Smooth muscle cell (in vitro differentiated cells): ENCODE results near the gene HDLBP. TPM values are rescaled to one million over a fixed set of nuclear protein-coding genes. Genes with fewer than 3 reads are reported as not detected.

Source experiments
- DNase-seq: peaks from one replicate; lab custom pipeline; 2025; ENCODE audit not compliant: unreplicated experiment; lab: John Stamatoyannopoulos, UW
- H2AFZ ChIP-seq: fragments of 200-600 bp; sonication (generic); 2 replicates; pipeline ENCODE4 v1.6.0; 2016; ENCODE audit warnings: antibody characterized with exemption, low read depth, mild to moderate bottlenecking
- H3F3A ChIP-seq: fragments of 200-600 bp; sonication (generic); 2 replicates; pipeline ENCODE4 v1.6.0; 2017; ENCODE audit warnings: antibody characterized with exemption, low read depth
- H3K27ac ChIP-seq: fragments of 200-600 bp; sonication (generic); 2 replicates; pipeline ENCODE4 v1.5.1; 2016; ENCODE audit warnings: low read depth, mild to moderate bottlenecking
- H3K27me3 ChIP-seq: fragments of 200-600 bp; sonication (generic); 2 replicates; pipeline ENCODE4 v1.6.1; 2016; ENCODE audit warnings: low read depth, mild to moderate bottlenecking
- H3K36me3 ChIP-seq: fragments of 200-600 bp; sonication (generic); 2 replicates; pipeline ENCODE4 v1.5.1; 2016; ENCODE audit warnings: low read depth
- H3K4me1 ChIP-seq: fragments of 200-600 bp; sonication (generic); 2 replicates; pipeline ENCODE4 v1.5.1; 2016; ENCODE audit warnings: low read depth
- H3K4me2 ChIP-seq: fragments of 200-600 bp; sonication (generic); 2 replicates; pipeline ENCODE4 v1.6.0; 2016; ENCODE audit warnings: mild to moderate bottlenecking
- H3K4me3 ChIP-seq: fragments of 200-600 bp; sonication (generic); 2 replicates; pipeline ENCODE4 v1.5.1; 2016; ENCODE audit warnings: mild to moderate bottlenecking
- H3K79me2 ChIP-seq: fragments of 200-600 bp; sonication (generic); 2 replicates; pipeline ENCODE4 v1.6.0; 2016; ENCODE audit warnings: low read depth, mild to moderate bottlenecking
- H3K9ac ChIP-seq: fragments of 200-600 bp; sonication (generic); 2 replicates; pipeline ENCODE4 v1.6.0; 2016; ENCODE audit warnings: low read depth
- H3K9me3 ChIP-seq: fragments of 200-600 bp; sonication (generic); replicated peaks from 2 replicates; pipeline ENCODE4 v1.5.1; 2016; ENCODE audit warnings: low read depth
- H4K20me1 ChIP-seq: fragments of 200-600 bp; sonication (generic); 2 replicates; pipeline ENCODE4 v1.6.0; 2016; ENCODE audit warnings: low read depth
- WGBS: methylation state at CpG from one replicate; pipeline ENCODE4 v1.1.7; 2016; ENCODE audit warnings: low lambda C conversion rate; 5-methylcytosine and 5-hydroxymethylcytosine counted together
- polyA plus RNA-seq: library from polyadenylated mRNA; unstranded; fragments of >200 nt; fragmentation: Nextera tagmentation; extraction: Ambion mirVana; gene quantifications from 2 replicates; pipeline ENCODE4 v1.2.1, GENCODE V29; 2016
- total RNA-seq: library from RNA; depleted of rRNA; stranded (reverse); fragments of >200 nt; gene quantifications from 2 replicates; pipeline ENCODE4 v1.2.3, GENCODE V29; 2014
- TF ChIP-seq, protein P1 (sequence below): fragments of 200-600 bp; sonication (generic); IDR thresholded peaks from 2 replicates; pipeline ENCODE4 v1.5.1; 2017; ENCODE audit warnings: borderline replicate concordance, mild to moderate bottlenecking, antibody characterized with exemption; ENCODE audit not compliant: insufficient read depth, poor library complexity, severe bottlenecking

HDLBP gene
- total and polyA plus RNA-seq, 2 experiments from 2014 or later: 504 to 545 TPM

DNA sequence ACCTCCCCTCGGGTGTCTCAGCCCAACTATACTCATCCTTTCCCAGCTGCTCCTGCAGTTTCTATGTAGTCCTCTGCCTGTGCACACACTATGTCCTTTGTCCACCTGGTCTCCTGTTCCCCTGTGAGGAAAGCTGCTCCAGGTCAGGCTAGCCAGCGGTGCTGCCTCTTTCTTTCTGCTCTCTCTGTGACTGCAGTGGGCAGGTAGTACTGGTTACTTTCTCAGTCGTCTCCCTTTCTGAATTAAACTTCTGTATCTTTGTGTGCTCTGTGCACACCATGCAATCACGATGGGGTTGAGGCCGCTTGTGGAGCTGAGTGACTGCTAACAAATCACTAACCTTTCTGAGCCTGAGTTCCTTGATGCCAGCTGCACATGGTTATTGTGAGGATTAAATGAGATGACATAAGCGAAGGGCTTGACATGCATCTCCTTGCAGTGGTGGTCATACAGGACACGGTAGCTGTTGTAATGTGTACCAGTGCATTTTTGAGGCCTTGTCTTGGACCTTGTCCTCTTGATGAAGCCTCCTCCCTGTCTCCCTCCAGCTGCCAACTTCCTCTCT, 44.1 kb upstream of the HDLBP start:
- H3F3A ChIP-seq: peaks cover 5% of the 10 kb centered on the region
- H3K9ac ChIP-seq: no peak overlapping the region
- H4K20me1 ChIP-seq: peaks cover 86% of the 10 kb centered on the region
- no peak overlapping the region for H3K4me2 ChIP-seq
- H3K36me3 ChIP-seq: no peaks in the 10 kb centered on the region
- H2AFZ ChIP-seq: no peak overlapping the region
- H3K27ac ChIP-seq: no peak overlapping the region
- no peak for DNase-seq
- no peaks in the 10 kb centered on the region for H3K9me3 ChIP-seq
- H3K79me2 ChIP-seq: peaks cover 82% of the 10 kb centered on the region
- TF ChIP-seq, protein P1, sequence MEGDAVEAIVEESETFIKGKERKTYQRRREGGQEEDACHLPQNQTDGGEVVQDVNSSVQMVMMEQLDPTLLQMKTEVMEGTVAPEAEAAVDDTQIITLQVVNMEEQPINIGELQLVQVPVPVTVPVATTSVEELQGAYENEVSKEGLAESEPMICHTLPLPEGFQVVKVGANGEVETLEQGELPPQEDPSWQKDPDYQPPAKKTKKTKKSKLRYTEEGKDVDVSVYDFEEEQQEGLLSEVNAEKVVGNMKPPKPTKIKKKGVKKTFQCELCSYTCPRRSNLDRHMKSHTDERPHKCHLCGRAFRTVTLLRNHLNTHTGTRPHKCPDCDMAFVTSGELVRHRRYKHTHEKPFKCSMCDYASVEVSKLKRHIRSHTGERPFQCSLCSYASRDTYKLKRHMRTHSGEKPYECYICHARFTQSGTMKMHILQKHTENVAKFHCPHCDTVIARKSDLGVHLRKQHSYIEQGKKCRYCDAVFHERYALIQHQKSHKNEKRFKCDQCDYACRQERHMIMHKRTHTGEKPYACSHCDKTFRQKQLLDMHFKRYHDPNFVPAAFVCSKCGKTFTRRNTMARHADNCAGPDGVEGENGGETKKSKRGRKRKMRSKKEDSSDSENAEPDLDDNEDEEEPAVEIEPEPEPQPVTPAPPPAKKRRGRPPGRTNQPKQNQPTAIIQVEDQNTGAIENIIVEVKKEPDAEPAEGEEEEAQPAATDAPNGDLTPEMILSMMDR: no peak
- 92% methylated on average over 7 of the region's 7 CpGs for WGBS
- peaks cover 23% of the 10 kb centered on the region for H3K4me1 ChIP-seq
- H3K4me3 ChIP-seq: no peak overlapping the region
- no peaks in the 10 kb centered on the region for H3K27me3 ChIP-seq

DNA sequence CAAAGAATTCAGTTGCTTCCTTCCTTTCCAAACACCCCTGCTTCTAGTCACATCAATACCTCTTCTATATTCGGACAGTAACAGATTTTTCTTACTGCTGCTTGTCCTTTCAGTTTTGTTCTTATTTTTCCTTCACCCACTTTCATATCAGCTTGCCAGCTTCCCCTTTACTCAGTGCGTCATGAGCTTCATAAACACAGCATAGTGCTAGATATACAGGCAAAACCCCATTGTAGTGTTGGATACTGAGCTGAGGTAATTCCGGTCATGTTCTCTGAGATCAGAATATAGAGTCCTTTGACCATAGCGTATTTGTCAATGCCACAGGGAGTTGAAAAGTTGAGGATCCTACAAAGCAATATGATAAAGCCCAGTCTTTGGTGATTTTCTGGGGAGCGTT, 43.0 kb upstream of the HDLBP start:
- Histone ChIP-seq H3K27me3 (no peaks in the 10 kb centered on the region), H3K79me2 (peaks cover 71% of the 10 kb centered on the region), H3K4me1 (peaks cover 22% of the 10 kb centered on the region), H3K9me3 (no peaks in the 10 kb centered on the region), H3K27ac (no peak overlapping the region), H3F3A (peaks cover 16% of the 10 kb centered on the region), H4K20me1 (peaks cover 88% of the 10 kb centered on the region), H3K36me3 (no peaks in the 10 kb centered on the region), H3K9ac (no peak overlapping the region), H3K4me3 (no peak overlapping the region), H3K4me2 (no peak overlapping the region), H2AFZ (no peak overlapping the region)
- 95% methylated on average over 5 of the region's 5 CpGs for WGBS
- DNase-seq: no peak
- TF ChIP-seq, protein P1: no peak

DNA sequence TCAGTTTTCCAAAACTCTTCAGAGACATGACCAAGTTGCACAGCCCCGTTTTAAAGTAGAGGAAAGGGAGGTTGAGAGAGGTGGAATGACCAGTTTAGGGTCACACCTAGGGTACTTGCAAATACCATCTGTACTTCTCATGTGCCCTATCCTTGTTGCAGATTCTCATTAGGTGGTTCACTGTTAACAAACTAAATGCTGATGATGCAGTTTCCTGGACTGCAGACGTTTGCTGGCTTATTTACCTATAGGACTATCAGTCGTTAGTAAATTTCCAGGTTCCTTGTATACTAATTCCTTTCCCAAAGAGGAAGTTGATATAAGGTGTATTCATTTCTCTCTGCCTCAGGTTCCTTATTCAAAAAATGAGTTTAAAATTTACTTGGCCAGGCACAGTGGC, 42.1 kb upstream of the HDLBP start:
- peak overlapping the region; percentile 98 for H3K4me2 ChIP-seq
- peaks cover 86% of the 10 kb centered on the region for H4K20me1 ChIP-seq
- TF ChIP-seq, protein P1: no peak
- H3K4me3 ChIP-seq: peak overlapping the region; percentile 90
- H3K4me1 ChIP-seq: peaks cover 16% of the 10 kb centered on the region
- H3F3A ChIP-seq: peaks cover 24% of the 10 kb centered on the region
- no peaks in the 10 kb centered on the region for H3K27me3 ChIP-seq
- no peak overlapping the region for H2AFZ ChIP-seq
- H3K9me3 ChIP-seq: no peaks in the 10 kb centered on the region
- peaks cover 6% of the 10 kb centered on the region for H3K36me3 ChIP-seq
- H3K79me2 ChIP-seq: peaks cover 62% of the 10 kb centered on the region
- H3K9ac ChIP-seq: no peak overlapping the region
- no peak overlapping the region for H3K27ac ChIP-seq
- 65% methylated on average over 3 of the region's 3 CpGs for WGBS
- no peak for DNase-seq

DNA sequence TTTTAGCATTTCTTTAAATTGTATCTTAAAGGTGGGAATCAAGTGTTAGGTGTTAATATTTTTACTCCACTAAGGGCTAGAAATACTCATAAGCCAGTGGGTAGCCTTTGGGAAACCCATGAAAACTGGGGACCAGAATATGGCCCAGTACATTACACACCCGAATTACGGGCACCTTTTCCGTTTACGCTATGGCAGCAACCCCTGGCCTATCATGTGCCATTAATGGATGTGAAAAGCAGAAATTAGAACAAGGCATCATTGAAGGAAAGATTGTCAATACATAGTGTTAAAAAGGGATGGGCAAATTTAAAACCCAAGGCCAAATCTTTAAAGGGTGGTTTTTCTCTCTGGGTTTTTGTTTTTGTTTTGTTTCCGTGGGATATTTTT, 41.4 kb upstream of the HDLBP start:
- TF ChIP-seq, protein P1: no peak
- Histone ChIP-seq H3K36me3 (peaks cover 6% of the 10 kb centered on the region), H3K9ac (peak overlapping the region; percentile 91), H3K4me1 (peaks cover 16% of the 10 kb centered on the region), H3K27ac (peak overlapping the region; percentile 72), H4K20me1 (peaks cover 88% of the 10 kb centered on the region), H2AFZ (no peak overlapping the region), H3K9me3 (no peaks in the 10 kb centered on the region), H3K4me3 (peak overlapping the region; percentile 90), H3K4me2 (peak overlapping the region; percentile 98), H3K79me2 (peaks cover 56% of the 10 kb centered on the region), H3K27me3 (no peaks in the 10 kb centered on the region), H3F3A (peaks cover 31% of the 10 kb centered on the region)
- WGBS: 33% methylated on average over 5 of the region's 5 CpGs
- no peak for DNase-seq
